Tibial nerve (tissue), 3 donors: ENCODE data around the gene DCTPP1.

Source experiments
- CTCF ChIP-seq, 5 experiments: fragments of 200-600 bp in 3 of 5; fragments of 450-650 bp in 2 of 5; sonication (generic) in 3 of 5; IDR thresholded peaks; one replicate each; pipeline ENCODE4 v1.5.1; 2016 to 2019; ENCODE audit warnings: antibody characterized with exemption in 5 of 5, mild to moderate bottlenecking in 3 of 5, moderate library complexity in 2 of 5
- POLR2A ChIP-seq, 2 donors: fragments of 450-650 bp; IDR thresholded peaks; one replicate each; pipeline ENCODE4 v1.6.1; 2017; ENCODE audit warnings: antibody characterized with exemption in 2 of 2, mild to moderate bottlenecking in 2 of 2, moderate library complexity in 2 of 2

GRCh38 chr16:30377050-30377811 is 52.6 kb downstream of the DCTPP1 start:
- TF ChIP-seq CTCF (IDR thresholded peaks at IDR 0.05) (no peak), POLR2A (IDR thresholded peaks at IDR 0.05) (no peak)
